ENCODE results near the gene EGFR.

EGFR gene

DNA sequence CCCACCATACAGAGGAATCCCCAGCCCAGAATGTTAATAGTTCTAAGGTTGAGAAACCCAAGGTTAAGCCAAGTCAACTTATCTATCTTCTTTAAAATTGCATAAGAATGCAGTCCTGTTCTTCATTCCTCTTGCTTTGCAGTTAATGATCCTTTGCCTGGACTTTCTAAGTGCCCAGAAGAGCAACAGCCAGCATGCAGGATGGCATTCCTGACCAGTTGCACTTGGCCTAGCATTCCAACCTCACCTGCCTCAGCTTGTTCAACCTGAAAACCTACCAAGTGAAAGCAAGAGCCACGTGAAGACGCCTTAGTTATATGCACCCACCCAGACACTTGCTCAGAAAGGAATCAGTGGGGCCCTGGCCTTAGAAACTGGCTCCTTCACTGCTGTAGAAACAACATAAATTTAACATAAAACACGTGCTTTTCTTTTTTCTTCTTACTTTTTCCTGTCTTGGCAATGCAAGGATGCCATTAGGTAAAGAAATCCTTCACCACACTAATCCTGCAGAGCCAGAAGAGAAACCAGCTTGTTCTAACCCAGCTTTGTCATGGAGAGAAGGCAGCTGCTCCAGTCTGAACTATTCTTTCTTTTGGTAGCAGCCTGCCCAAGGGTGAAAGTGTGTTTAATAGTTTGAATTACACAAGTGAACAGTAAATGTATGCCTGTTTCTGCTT, 25.0 kb downstream of the EGFR start:
- DNase-seq = no peak

GRCh38 chr7:55044371-55044717, 25.5 kb downstream of the EGFR start:
- DNase-seq = no peak

DNA sequence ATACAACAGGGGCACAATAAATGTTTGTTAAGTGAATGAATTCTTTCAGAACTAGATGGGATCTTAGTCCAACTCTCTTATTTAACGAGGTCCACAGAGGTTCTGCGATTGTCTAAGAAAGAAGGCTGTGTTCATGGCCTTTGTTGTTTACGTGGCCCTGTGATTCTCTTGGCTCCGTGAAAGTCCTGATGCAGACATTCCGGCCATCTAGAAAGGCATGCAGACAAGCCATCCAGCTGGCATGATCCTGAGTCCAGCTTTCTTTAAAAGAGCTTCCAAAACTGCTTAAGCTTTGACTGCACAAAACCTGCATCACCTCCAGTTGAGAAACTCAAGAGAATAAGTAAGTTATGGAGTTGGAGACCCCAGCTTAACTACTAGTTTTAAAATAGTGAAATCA, 26.0 kb downstream of the EGFR start:
- no peak for DNase-seq

GRCh38 chr7:55046582-55047342, 27.9 kb downstream of the EGFR start:
- no peak for DNase-seq

- no peak for DNase-seq
Observed at GRCh38 chr7:55048221-55048859, 29.5 kb downstream of the EGFR start.

GRCh38 chr7:55050281-55050680, 31.5 kb downstream of the EGFR start:
- DNase-seq = no peak

- DNase-seq = no peak
Observed at GRCh38 chr7:55052081-55052480, 33.3 kb downstream of the EGFR start.

GRCh38 chr7:55052741-55053427, 34.1 kb downstream of the EGFR start:
- no peak for DNase-seq

- no peak for DNase-seq
Observed at GRCh38 chr7:55053651-55054571, 35.1 kb downstream of the EGFR start.

DNA sequence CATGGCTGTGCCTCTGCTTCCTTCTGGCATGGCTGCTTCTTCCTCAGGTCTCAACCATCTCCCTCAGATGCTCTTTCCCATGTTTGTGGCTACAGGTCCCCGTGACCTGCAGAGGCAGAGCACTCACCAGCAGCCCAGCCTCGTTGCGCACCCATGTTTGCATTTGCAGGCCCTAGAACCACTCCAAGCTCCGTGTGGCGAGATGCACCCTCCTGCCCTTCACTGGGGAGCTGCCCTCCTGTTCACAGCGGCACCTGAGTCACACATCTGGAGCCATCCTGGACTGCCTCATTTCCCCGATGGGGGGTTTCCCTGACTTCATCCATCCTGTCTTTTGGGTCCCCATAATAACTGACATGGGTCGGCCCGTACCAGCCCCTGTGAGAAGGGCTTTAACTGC, 35.9 kb downstream of the EGFR start:
- no peak for DNase-seq

GRCh38 chr7:55055479-55055878, 36.7 kb downstream of the EGFR start:
- DNase-seq = no peak

DNA sequence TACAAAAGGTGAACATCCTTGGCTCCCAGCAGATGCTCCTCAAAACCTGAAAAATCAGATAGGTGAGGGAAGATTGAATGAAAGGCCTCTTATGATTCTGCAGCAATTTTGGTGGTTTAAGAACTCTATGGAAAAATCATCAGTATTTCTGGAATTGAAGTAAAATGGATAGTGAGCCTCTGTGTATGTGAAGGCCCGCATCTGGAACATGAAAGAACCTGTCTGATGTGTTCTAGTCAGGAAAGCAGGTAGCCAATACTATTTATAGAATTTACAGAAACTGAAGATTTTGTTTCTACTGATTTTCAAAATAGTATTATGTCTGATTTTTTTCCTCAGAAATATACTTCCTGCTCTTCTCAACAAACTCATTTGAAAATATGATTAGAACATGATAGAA, 37.3 kb downstream of the EGFR start:
- DNase-seq = no peak

DNA sequence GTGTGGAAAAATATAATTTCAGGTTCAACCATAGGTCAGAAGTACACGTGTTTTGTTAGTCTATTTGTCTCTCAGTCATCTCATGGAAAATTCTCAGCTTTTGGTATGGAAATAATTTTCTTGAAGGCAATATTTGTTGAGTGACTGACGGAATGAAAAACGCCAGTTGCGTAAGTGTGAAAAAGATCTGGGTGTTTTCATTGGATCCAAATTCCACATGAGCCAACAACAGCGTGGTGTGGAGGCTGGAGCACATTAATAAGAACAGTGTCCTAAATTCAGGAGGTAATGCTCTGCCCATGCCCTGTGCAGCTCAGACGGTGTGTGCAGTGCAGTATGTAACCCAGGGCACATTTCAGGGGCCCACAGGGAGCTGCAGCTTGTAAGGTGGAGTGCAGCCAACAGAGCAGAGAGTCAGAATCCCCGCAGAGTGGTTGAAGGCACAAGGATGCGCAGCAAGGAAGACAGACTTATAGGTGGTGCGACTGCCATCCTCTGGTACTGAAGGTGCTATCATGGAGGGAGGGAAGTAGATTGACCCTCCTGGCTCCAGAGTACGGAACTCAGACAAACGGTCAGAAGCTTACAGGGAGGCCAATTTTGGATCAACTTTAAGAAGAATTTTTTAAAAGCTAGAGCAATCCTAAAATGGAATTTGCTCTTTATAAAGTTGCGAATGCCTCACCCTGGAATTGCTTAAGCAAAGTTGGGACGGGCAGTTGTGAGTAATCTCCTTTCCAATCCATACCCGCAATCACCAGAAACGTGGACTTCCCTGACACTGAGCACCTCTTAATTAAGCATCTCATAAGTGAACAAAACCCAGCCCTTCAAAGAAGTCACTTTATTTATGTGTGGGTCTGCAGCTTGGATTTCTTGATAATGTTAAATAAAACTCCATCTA, 38.0 kb downstream of the EGFR start:
- no peak for DNase-seq

DNA sequence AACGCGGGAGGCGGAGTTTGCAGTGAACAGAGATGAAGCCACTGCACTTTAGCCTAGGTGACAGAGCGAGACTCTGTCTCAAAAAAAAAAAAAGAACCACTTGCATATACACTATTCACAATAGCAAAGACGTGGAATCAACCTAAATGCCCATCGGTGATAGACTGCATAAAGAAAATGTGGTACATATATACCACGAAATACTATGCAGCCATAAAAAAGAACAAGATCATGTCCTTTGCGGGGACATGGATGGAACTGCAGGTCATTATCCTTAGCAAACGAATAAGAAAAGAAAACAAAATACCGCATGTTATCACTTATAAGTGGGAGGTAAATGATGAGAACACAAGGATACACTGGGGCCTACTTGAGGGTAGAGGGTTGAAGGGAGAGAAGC, 39.5 kb downstream of the EGFR start:
- no peak for DNase-seq

GRCh38 chr7:55059021-55059420, 40.2 kb downstream of the EGFR start:
- no peak for DNase-seq

DNA sequence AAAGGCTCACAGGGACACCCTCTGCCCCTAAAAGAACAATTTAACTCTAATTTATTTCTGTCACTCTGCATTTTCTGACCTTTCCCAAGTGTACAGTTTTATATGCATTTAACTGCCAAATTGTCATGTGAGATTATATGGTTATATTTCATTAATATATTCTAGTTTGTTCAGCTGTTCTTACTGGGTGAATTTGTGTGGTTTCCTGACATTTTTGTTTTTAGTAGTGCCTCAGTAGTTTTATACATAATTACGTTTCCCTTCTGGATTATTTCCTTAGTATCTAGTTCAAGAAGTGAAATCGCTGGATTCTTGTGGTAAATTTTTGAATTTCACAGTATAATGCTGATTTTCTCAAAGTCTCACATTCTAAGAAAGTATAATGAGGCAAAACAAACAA, 41.3 kb downstream of the EGFR start:
- no peak for DNase-seq

DNA sequence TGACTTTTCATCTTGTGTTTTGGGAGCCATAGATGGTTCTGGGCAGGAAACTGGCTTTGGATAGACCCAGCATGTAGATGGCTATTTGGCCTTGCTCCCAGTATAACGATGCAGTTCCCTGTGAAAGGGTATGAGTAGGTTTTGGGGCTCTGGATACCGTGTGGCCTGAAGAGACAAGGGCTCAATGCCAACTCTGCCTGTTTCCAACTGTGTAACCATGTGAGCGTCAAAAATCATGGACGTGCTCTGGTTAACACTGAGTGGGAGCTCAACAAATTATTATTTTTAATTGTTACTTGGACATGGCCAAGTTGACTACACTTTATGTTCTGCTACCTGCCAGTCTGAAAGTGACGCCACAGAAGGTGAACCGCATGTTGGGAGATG, 41.8 kb downstream of the EGFR start:
- DNase-seq = no peak

GRCh38 chr7:55061726-55062499, 43.1 kb downstream of the EGFR start:
- DNase-seq = no peak

DNA sequence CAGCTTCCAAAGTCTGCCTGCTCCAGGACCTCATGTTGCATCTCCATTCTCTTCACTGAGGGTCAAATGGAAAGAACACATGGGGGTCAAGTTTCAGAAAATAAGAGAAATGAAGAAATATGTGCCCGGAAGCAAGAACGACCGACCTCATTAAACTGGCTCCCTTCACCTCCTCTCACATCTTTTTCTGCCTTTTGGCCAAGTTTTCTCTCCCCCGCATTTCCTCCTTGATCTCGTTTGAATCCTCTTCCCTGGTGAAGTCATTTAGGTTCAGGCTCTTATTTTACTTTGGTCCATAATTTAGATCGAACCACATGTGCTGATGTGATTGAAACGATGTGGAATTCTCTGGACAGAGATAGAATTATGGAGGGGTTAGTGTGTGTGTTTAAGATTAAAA, 44.2 kb downstream of the EGFR start:
- no peak for DNase-seq

GRCh38 chr7:55063633-55064032, 44.8 kb downstream of the EGFR start:
- DNase-seq = no peak

DNA sequence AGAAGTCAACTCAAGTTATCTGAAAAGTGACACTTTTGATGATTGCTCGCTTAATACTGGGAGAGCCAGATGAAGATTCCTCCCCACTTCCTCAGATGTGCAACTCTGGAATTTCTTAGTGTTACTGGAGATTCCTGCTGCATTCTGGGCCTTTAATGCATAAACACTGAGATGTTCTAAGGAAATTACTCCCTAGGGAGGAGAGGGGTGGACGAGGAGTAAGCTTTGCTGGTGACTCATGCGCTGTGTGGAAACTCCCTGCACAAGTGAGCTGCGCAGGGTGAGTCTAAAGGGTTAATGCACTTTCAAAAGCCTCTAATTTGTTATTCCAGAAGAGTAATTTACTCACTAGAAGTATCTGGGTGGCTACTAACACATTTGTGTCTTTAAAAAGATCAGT, 46.3 kb downstream of the EGFR start:
- no peak for DNase-seq
